ENCODE measurements around the gene KRTAP10-1.

KRTAP10-1 gene

GRCh38 chr21:44547656-44548331 is 7.8 kb upstream of the KRTAP10-1 start:
- DNase-seq: no peak

GRCh38 chr21:44544566-44544965 is 4.6 kb upstream of the KRTAP10-1 start:
- DNase-seq: no peak

- DNase-seq: no peak
Measured at GRCh38 chr21:44542716-44543115, 2.7 kb upstream of the KRTAP10-1 start.

GRCh38 chr21:44540741-44541288 is 820 bp upstream of the KRTAP10-1 start:
- no peak for DNase-seq

- DNase-seq: no peak
Measured at GRCh38 chr21:44539046-44539445, 949 bp downstream of the KRTAP10-1 start.

- no peak for DNase-seq
Measured at GRCh38 chr21:44537930-44538911, 1.8 kb downstream of the KRTAP10-1 start.

GRCh38 chr21:44535963-44536362 is 4.0 kb downstream of the KRTAP10-1 start:
- no peak for DNase-seq

- no peak for DNase-seq
Measured at GRCh38 chr21:44534688-44535087, 5.3 kb downstream of the KRTAP10-1 start.

GRCh38 chr21:44533891-44534627 is 5.9 kb downstream of the KRTAP10-1 start:
- DNase-seq: no peak

GRCh38 chr21:44533121-44533890 is 6.7 kb downstream of the KRTAP10-1 start:
- no peak for DNase-seq

- DNase-seq: no peak
Measured at GRCh38 chr21:44532712-44533111, 7.3 kb downstream of the KRTAP10-1 start.

GRCh38 chr21:44531606-44532564 is 8.1 kb downstream of the KRTAP10-1 start:
- DNase-seq: no peak

- DNase-seq: no peak
Measured at GRCh38 chr21:44530903-44531605, 8.9 kb downstream of the KRTAP10-1 start.

- no peak for DNase-seq
Measured at GRCh38 chr21:44530221-44530902, 9.6 kb downstream of the KRTAP10-1 start.

- DNase-seq: no peak
Measured at GRCh38 chr21:44529503-44530125, 10.4 kb downstream of the KRTAP10-1 start.

GRCh38 chr21:44529011-44529421 is 11.0 kb downstream of the KRTAP10-1 start:
- DNase-seq: no peak

GRCh38 chr21:44528634-44528995 is 11.4 kb downstream of the KRTAP10-1 start:
- DNase-seq: no peak

- no peak for DNase-seq
Measured at GRCh38 chr21:44527983-44528633, 11.9 kb downstream of the KRTAP10-1 start.
